WERI-Rb-1 (cell line): ENCODE measurements around the gene MPEG1.

Experiments used
- DNase-seq: peaks from one replicate; pipeline ENCODE4 v3.0.0-alpha.2; 2020
- H3K27ac ChIP-seq: fragments of 250-450 bp; sonication (Bioruptor Pico); 2 replicates; pipeline ENCODE4 v1.5.1; 2020; ENCODE audit warnings: mild to moderate bottlenecking, moderate library complexity
- H3K27me3 ChIP-seq: fragments of 250-450 bp; sonication (Bioruptor Pico); 2 replicates; pipeline ENCODE4 v1.5.1; 2021; ENCODE audit warnings: mild to moderate bottlenecking, low read depth, moderate library complexity; ENCODE audit not compliant: insufficient read depth, severe bottlenecking
- H3K36me3 ChIP-seq: fragments of 250-450 bp; sonication (Bioruptor Pico); 2 replicates; pipeline ENCODE4 v1.5.1; 2020; ENCODE audit warnings: mild to moderate bottlenecking, moderate library complexity
- H3K4me3 ChIP-seq: 2 replicates; pipeline ENCODE4 v1.5.1; 2011; ENCODE audit warnings: low read depth, mild to moderate bottlenecking, control low read depth, low read length
- H3K9me3 ChIP-seq: fragments of 250-450 bp; sonication (Bioruptor Pico); 2 replicates; pipeline ENCODE4 v1.5.1; 2021; ENCODE audit warnings: mild to moderate bottlenecking, moderate library complexity; ENCODE audit not compliant: severe bottlenecking
- TF ChIP-seq, protein P1 (sequence below): IDR thresholded peaks from 2 replicates; pipeline ENCODE4 v1.5.1; 2011; ENCODE audit warnings: low read depth, mild to moderate bottlenecking, control low read depth, inconsistent platforms, low read length

Gene MPEG1

DNA sequence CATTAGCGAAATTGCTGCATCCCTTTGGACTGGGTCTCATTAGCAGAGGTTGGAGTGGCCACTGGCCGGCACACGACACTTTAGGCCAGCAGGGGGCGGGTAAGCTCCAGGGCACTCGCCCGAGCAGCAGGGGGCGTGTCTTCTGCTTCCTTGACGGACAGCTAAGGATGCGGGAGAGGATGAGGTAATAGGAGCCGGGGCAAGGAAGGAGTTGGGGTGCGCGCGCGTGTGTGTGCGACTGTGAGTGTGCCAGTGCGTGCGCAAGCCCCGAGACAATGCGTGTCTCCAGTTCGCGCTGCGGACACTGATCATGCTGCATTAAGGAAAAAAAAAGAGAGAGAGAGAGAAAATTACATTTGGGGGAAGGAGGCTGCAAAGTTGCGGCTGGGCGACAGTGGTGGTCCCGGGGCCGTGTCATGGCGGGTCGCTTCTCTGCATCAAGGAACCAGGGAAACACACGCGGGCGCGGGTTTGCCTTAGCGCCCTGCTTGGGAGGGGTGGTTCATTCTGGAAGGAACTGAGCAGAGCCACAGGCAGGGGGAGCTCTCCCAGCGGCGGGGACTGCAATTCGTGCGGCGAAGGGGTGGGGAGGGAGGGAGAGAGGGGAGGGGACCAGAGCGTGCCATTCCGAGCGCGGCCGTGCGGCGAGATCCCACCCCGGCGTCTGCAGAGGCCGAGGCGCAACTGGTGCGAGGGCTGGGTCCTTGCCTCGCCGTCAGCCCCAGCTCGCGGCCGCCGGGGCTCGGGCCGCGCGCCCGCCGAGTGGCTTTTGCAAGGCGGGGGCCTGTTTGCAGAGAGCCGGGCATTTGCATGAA is 41.0 kb downstream of the MPEG1 start, which contains the start of gene DTX4:
Gene DTX4 (plus strand): TSS at position 625 of the 815 bp plus-strand sequence. CDS start 464 bp downstream, outside the sequence.
- TF ChIP-seq, protein P1, sequence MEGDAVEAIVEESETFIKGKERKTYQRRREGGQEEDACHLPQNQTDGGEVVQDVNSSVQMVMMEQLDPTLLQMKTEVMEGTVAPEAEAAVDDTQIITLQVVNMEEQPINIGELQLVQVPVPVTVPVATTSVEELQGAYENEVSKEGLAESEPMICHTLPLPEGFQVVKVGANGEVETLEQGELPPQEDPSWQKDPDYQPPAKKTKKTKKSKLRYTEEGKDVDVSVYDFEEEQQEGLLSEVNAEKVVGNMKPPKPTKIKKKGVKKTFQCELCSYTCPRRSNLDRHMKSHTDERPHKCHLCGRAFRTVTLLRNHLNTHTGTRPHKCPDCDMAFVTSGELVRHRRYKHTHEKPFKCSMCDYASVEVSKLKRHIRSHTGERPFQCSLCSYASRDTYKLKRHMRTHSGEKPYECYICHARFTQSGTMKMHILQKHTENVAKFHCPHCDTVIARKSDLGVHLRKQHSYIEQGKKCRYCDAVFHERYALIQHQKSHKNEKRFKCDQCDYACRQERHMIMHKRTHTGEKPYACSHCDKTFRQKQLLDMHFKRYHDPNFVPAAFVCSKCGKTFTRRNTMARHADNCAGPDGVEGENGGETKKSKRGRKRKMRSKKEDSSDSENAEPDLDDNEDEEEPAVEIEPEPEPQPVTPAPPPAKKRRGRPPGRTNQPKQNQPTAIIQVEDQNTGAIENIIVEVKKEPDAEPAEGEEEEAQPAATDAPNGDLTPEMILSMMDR: peak; percentile 91
- H3K27me3 ChIP-seq: peaks cover 79% of the 10 kb centered on the region
- H3K27ac ChIP-seq: no peak within 1 kb of the TSS
- no peaks in the 10 kb centered on the region for H3K36me3 ChIP-seq
- peak within 1 kb of the TSS; percentile 30 for H3K4me3 ChIP-seq
- DNase-seq: peak; percentile 92
- no peaks in the 10 kb centered on the region for H3K9me3 ChIP-seq

DNA sequence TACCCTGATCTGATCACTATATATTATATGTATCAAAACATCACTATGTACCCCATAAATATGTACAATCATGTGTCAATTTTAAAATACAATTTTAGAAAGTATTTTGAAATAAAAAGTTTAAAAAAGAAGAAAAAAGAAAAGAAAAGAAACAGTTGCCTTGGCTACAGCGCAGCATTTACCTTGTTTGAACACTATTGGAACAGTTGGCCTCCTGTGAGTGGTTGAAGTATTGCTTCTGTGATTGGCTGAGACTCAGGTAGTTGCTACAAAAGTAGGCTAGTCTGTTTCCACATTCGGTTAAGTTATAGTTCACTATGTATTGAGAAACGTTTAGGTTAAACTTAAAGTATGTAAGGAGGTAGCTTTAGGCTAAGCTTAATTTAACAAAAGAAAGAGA is 48.7 kb downstream of the MPEG1 start:
- H3K9me3 ChIP-seq: no peaks in the 10 kb centered on the region
- H3K4me3 ChIP-seq: no peak overlapping the region
- DNase-seq: no peak
- H3K36me3 ChIP-seq: no peaks in the 10 kb centered on the region
- peaks cover 59% of the 10 kb centered on the region for H3K27me3 ChIP-seq
- H3K27ac ChIP-seq: no peak overlapping the region
- TF ChIP-seq, protein P1: no peak
